ENCODE results near the gene GH2.
A peak's percentile ranks its signal among the peaks of the same experiment; 100 is the strongest.
"Not testable (repeated sequence)": the region's sequence is repeated elsewhere in the genome, so short reads cannot be mapped to it uniquely, and the experiment has no call there.

The GH2 gene

DNA sequence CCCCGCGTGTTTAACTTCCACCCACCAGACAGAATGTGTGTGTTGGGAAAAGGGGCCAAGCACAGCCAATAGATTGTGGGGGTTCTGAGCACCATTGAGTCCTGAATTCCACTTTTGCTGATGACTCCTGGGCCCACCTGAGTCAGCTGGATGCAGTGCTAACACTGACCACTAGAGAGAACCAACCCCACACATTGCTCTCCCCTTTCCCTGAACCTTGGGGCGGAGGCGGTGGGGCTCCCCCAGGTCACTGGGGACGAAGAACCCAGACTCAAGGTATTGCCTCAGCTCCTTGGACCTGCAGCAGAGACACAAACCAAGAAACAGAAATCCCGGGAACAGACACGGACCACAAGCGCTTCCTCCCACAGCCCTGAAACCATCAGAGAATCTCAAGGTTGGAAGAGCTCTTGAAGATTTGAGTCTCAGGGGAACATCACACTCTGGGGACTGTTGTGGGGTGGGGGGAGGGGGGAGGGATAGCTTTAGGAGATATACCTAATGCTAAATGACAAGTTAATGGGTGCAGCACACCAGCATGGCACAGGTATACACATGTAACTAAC, 7.6 kb downstream of the GH2 start:
- DNase-seq (ENCODE audit: low read depth) = not testable (repeated sequence)

DNA sequence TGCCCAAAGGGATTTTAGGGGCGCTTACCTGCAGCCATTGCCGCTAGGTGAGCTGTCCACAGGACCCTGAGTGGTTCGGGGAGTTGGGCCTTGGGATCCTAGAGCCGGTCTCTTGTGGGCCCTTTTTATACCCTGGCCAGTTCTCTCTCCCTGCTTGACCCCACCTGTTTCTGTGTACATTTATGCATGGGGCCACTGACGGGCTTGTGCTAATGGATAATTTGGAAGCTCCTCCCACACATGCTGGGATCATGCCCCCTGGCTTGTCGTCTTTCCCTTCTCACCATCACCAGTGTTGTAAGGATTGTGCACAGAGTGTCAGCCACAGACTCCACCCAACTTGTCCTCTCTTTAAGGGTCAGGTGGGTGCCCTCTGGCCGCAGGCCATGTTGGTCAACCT, 8.2 kb downstream of the GH2 start, which contains the start of gene CSH2:
Gene CSH2, minus strand, starts transcription at position 101 of the 400 bp plus-strand sequence. Its CDS starts 63 bp downstream, at position 38.
- DNase-seq (ENCODE audit: low read depth) = not testable (repeated sequence)

GRCh38 chr17:63871646-63872365, 9.9 kb downstream of the GH2 start:
- DNase-seq (ENCODE audit: low read depth) = not testable (repeated sequence)

DNA sequence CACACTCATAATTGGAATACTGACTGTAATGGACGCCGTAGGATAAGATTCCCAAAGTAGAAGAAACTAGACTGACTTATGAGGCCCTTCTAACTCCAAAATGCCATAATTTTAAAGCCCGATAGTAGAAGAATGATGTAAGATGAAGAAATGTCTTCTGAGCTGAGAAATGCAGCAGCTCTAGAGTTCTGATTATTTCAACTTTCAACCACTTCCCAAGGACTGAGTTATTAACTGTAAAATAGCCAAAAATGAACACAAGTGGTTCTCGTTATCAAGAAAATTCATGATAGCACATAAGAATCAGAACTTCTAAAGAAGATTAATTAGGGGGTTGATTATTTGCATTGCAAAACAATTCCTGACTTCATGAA, 11.5 kb downstream of the GH2 start:
- DNase-seq (ENCODE audit: low read depth) = not testable (repeated sequence)

DNA sequence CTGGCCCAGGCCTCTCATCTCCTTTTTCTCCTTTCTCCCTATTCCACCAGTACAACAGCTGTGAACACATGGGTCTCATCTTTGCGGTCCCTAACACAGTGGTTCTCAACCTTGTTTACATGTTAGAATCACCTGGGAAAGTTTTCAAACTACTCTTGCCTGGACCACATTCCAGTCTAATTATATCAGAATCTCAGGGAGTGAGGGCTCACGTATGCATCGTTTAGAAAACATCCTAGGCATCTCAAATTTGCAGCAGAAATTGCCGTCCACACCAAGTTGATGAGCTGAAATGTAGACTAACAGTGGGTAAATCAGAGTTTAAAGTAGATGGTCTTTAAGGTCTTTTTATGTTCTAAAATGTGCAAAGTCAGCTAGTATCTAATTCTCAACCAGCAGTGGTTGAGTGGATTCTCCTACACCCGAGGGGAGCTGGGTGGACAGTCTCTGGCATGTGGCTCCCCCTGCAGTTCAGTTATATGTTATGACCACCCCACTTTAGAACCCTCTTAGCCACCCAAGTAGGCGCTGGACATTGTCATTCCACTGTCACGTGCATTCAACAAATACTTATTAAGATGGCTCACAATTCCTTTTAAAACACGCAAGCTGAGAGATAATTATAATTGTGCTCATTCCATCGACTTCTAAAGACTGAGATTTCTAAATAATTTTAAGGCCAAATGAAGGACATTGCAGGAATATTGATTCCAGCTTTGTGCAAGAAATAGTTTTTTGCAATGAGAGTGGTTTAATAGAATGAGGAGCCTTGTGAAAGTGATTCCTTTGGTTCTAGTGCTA, 12.1 kb downstream of the GH2 start:
- peak; percentile 58 for DNase-seq (ENCODE audit: low read depth)

- DNase-seq (ENCODE audit: low read depth) = not testable (repeated sequence)
Observed at GRCh38 chr17:63866625-63867024, 15.1 kb downstream of the GH2 start.

DNA sequence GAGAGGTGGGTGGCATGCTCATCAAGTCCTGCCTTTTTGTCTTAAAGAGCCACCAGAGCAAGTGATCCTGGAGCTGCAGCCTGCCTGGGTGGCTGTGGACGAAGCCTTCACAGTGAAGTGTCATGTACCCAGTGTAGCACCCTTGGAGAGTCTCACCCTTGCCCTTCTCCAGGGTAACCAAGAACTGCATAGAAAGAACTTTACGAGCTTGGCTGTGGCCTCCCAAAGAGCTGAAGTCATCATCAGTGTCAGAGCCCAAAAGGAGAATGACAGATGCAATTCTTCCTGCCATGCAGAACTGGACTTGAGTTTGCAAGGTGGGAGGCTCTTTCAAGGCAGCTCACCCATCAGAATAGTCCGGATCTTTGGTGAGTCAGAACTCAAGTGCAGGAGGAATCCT, 22.5 kb downstream of the GH2 start:
- no peak for DNase-seq (ENCODE audit: low read depth)

DNA sequence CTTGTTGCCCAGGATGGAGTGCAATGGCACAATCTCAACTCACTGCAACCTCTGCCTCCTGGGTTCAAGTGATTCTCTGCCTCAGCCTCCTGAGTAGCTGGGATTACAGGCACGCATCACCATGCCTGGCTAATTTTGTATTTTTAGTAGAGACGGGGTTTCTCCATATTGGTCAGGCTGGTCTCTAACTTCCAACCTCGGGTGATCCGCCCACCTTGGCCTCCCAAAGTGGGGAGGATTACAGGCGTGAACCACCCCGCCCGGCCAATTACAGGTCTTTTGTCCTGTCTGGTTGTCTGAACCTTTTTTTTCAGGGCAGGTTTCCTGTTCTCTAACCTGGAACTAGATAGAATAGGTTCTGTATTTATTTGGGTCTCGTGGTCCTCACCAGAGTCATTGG, 25.3 kb downstream of the GH2 start:
- DNase-seq (ENCODE audit: low read depth) = not testable (repeated sequence)

DNA sequence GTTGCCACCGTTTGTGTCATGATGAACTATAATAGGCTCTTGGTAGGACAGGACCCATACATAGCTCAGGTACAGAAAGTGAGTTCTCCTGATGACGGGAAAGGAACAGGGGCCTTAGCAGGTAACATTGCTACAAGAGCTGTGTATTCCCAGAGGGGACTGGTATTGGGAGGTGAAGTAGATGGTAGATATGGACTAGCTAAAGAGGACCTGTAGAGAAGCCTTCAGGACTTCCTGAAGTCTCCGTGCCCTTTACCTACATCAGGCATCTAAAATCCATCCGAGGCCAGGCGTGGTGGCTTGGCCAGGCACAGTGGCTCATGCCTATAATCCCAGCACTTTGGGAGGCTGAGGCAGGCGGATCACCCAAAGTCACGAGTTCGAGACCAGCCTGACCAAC, 26.6 kb downstream of the GH2 start:
- no peak for DNase-seq (ENCODE audit: low read depth)

DNA sequence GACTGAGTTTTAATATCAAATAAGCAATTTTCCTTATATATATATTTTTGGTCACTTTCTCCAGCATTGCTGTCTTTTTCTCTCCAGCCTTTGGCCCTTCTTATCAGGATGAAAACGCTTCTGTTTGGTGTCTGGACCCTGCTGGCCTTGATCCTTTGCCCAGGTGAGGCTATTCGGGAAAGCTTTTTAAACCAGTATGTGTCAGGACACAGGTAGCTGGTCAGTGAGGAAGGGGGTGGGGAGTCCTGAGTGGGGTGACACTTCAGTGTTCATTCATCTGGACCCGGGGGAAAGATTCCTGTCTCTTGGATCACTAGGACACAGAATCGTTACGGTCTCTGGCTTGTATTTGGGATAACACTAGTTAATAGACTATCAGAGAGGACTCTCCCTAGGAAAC, 27.0 kb downstream of the GH2 start:
- no peak for DNase-seq (ENCODE audit: low read depth)

GRCh38 chr17:63853260-63853659, 28.5 kb downstream of the GH2 start:
- DNase-seq (ENCODE audit: low read depth) = no peak

- no peak for DNase-seq (ENCODE audit: low read depth)
Observed at GRCh38 chr17:63850401-63850800, 31.3 kb downstream of the GH2 start.

GRCh38 chr17:63848834-63849689, 32.7 kb downstream of the GH2 start:
- DNase-seq (ENCODE audit: low read depth) = peak; percentile 88

GRCh38 chr17:63847525-63848249, 34.1 kb downstream of the GH2 start:
- no peak for DNase-seq (ENCODE audit: low read depth)

DNA sequence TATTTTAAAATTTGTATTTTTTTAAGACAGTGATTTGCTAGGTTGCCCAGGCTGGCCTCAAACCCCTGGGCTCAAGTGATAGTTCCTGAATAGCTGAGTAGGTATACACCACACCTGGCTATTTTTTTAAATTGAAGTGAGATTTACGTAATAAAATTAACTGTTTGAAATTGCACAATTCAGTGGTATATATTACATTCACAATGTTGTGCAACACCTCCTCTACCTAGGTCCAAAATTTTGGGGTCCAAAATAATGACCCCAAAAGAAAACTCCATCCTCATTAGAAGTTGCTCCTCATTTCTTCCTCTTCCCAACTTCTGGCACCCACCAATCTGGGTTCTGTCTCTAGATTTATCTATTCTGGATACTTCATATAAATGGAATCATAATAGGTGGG, 36.2 kb downstream of the GH2 start:
- DNase-seq (ENCODE audit: low read depth) = no peak

- no peak for DNase-seq (ENCODE audit: low read depth)
Observed at GRCh38 chr17:63843910-63844677, 37.6 kb downstream of the GH2 start.

DNA sequence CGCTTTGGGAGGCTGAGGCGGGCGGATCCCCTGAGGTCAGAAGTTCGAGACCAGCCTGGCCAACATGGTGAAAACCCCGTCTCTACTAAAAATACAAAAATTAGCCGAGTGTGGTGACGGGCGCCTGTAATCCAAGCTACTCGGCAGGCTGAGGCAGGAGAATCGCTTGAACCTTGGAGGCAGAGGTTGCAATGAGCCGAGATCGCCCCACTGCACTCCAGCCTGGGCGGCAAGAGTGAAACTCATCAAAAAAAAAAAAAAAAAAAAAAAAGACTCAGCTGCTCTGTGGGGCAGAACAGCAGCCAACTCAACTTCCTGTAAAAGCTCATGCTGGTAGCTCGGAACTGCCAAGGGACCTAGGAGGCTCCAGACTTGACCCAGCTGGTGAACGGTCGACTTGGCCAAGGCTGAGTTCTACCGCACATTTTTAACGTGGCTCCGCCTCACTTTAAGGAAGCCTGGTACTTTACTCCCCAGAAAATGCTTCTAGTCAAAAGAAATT, 38.3 kb downstream of the GH2 start:
- DNase-seq (ENCODE audit: low read depth) = peak; percentile 63

GRCh38 chr17:63842540-63843386, 39.0 kb downstream of the GH2 start, which contains the start of gene SMARCD2:
TSS of gene SMARCD2 (minus strand) at chr17:63842685. CDS start at chr17:63842674, 11 bp downstream.
- peak; percentile 99 for DNase-seq (ENCODE audit: low read depth)

DNA sequence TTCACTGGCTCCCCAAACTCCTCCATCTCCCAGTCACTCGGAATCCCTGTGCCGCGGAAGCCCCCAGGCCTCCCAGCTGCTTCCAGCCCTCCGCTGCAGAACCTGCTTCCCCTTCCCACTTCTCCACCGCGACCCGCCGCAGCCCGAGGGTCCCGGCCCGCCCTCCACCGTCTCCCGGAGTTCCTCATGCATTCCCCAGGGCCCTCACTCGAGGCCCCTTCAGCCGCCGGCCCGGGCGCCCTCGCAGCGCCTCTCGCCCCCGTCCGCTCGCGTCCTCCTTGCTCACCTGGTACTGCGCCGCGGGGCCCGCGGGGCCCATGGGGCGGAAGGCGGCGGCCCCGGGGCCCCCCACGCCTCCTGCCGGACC, 39.6 kb downstream of the GH2 start:
- DNase-seq (ENCODE audit: low read depth) = no peak

Measured in EH (cell line).